Fibroblast of peridontal ligament (primary cell): ENCODE measurements around the gene USP49.

ENCODE experiments used
- DNase-seq: peaks from one replicate; pipeline ENCODE4 v3.0.0-alpha.2; 2010; ENCODE audit errors: extremely low read depth

Gene USP49

GRCh38 chr6:41757931-41758640 lies 137.1 kb downstream of the USP49 start:
- no peak for DNase-seq

DNA sequence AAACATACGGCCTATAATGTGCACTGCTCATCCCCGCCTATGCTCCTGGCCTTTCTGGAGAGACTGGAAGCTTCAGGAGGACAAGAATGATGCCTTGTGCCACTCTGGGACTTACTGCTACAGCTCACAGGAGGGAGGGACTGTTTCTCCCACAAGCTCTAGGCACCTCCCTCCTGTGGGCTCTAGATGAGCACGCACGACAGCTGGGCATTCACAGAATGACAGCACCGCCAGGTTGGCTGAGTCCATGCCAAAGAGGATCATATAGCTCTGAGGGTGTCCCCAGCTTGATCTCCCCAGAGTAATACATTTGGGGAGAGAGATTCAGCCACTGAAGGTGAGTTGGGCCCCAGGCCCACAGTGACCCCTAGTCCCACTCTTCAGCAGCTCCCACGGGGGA lies 137.9 kb downstream of the USP49 start:
- DNase-seq, result no peak

GRCh38 chr6:41756354-41756753 lies 138.8 kb downstream of the USP49 start:
- no peak for DNase-seq

DNA sequence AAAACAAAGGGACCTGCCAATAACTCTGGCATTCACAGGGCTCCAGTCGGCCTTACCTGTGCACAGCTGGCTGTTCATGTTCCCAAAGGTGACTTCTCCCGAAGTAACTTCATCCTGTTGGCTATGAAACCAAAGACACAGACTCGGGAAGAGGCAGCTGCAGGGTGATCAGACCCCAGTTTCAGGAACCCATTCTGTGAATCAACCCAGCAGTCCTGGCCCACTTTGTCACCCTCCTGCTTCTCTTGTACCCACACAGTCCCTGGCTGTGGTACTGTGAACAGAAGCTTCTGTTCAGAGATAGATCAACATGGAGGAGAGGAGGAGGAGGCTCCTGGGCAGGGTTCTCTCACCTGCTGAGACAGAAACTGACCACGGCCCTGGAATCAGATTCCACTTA lies 139.3 kb downstream of the USP49 start:
- no peak for DNase-seq

GRCh38 chr6:41750374-41750773 lies 144.8 kb downstream of the USP49 start:
- no peak for DNase-seq

- DNase-seq, result no peak
Observed at GRCh38 chr6:41748542-41748941, 146.6 kb downstream of the USP49 start.

DNA sequence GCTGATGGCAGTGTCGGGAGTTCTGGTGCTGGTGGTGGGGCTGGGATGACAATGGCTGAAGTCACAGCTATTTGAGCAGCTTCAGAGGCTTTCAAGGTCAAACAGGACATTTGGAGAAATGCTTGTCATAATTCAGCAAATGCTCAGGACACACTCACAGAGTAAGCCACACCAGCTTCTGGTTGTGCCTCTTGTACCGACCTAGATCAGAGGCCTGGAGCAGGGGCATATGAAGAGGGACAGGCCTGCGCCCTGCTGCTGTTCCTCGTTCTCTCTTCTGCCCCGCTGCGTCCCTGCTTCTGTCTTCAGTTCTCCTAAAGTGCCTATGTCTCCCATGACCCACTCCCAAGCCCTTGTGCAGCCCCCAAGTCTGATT lies 147.1 kb downstream of the USP49 start:
- no peak for DNase-seq

DNA sequence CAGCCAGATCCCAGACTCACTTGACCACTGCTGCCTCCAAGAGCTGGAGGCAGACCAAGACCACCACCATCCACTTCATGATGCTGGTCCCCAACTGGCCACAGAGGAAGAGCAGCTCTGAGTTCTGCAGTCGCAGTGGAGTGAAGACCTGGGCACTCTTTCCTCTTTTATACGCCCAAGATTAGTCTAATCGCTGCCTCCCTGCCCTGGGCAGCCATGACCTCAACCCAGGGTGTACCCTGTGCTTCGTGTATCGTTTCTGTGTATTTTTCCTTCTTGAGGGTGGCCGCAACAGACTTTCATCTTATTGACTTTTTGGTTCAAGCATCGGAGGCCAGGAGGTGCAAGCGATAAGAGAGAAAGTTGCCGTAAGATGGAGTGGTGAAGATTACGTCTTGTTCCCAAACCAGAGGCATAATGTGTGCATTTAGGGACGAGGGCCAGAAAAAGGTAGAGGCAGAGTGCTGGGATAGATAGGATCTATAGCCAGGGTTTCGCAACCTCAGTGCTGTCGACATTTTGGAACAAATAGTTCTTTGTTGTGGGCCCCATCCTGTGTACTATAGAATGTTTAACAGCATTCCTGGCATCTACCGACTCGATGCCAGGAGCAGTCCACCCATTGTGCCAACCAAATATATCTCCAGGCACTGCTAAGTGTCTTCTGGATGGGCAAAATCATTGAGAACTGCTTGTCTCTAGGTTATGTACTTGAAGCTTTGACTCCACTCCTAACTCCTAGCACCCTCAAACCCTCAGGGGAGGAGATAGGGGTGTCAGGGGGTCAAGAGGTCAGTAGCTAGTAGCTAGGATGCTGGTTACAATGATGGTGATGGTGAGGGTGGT lies 147.7 kb downstream of the USP49 start, which contains the start of gene PGC:
PGC (minus strand) TSS at position 142 of the 846 bp plus-strand sequence; CDS start at position 79, 63 bp downstream.
- DNase-seq, result no peak

DNA sequence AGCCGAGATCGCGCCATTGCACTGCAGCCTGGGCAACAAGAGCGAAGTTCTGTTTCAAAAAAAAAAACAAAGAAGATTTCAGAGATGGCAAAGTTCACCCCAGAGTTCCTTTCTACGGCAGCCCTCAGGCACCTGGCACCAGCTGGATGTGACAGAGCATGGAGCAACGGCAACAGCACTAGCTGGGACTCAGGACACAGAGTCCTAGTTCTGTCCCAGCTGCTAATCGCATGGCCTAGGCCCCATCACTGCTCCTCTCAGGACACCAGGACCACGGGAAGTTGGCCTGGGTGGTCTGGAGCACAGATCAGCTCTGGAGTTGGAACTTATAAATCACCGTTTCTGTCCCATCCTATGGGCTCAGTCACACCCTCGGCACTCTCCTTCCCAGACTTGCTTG lies 149.1 kb downstream of the USP49 start:
- DNase-seq, result no peak

GRCh38 chr6:41744236-41744787 lies 150.9 kb downstream of the USP49 start:
- no peak for DNase-seq

- no peak for DNase-seq
Observed at GRCh38 chr6:41743406-41744235, 151.6 kb downstream of the USP49 start.

- DNase-seq, result no peak
Observed at GRCh38 chr6:41741625-41742490, 153.3 kb downstream of the USP49 start.

GRCh38 chr6:41740366-41741162 lies 154.6 kb downstream of the USP49 start:
- no peak for DNase-seq
